Aorta (tissue), 5 donors: ENCODE measurements around the gene TCL1A. TPM values are rescaled to one million over a fixed set of nuclear protein-coding genes. Genes with fewer than 3 reads are reported as not detected.

ENCODE experiments used
- ATAC-seq: fragments of 200-7000 bp; cut with Tn5 transposase; one replicate; pipeline ENCODE4 v1.9.1; 2022; ENCODE audit warnings: moderate library complexity; ENCODE audit not compliant: low FRiP score
- DNase-seq, 2 donors: peaks; one replicate each; pipeline ENCODE4 v3.0.0-alpha.2; 2020
- H3K27ac ChIP-seq, 2 donors: one replicate each; pipeline ENCODE4 v1.5.1; 2013; ENCODE audit warnings: low read length in 2 of 2, mild to moderate bottlenecking in 2 of 2, moderate library complexity in 2 of 2, control low read depth in 1 of 2, inconsistent platforms in 1 of 2, low read depth in 1 of 2
- H3K27me3 ChIP-seq, 2 donors: one replicate each; pipeline ENCODE4 v1.6.1; 2013; ENCODE audit warnings: control low read depth in 1 of 2, low read length in 1 of 2, mild to moderate bottlenecking in 1 of 2, moderate library complexity in 1 of 2; ENCODE audit not compliant: insufficient read depth in 2 of 2, control insufficient read depth in 1 of 2
- H3K36me3 ChIP-seq, 2 donors: one replicate each; pipeline ENCODE4 v1.6.1; 2013; ENCODE audit warnings: control low read depth in 1 of 2, low read length in 1 of 2, mild to moderate bottlenecking in 1 of 2; ENCODE audit not compliant: insufficient read depth in 2 of 2, control insufficient read depth in 1 of 2
- H3K4me1 ChIP-seq, 2 donors: one replicate each; pipeline ENCODE4 v1.6.1; 2013; ENCODE audit warnings: low read length in 2 of 2, control low read depth in 1 of 2, mild to moderate bottlenecking in 1 of 2, moderate library complexity in 1 of 2; ENCODE audit not compliant: insufficient read depth in 2 of 2, control insufficient read depth in 1 of 2
- H3K4me3 ChIP-seq, 2 donors: one replicate each; pipeline ENCODE4 v1.5.1; 2013; ENCODE audit warnings: low read length in 2 of 2, control low read depth in 1 of 2, mild to moderate bottlenecking in 1 of 2
- H3K9me3 ChIP-seq: one replicate; pipeline ENCODE4 v1.6.1; 2013; ENCODE audit warnings: mild to moderate bottlenecking, low read length; ENCODE audit not compliant: control insufficient read depth
- WGBS, 2 donors: extraction: QIAGEN DNeasy Blood & Tissue Kit; methylation state at CpG; one replicate each; pipeline ENCODE4 v1.1.7; 2013; 5-methylcytosine and 5-hydroxymethylcytosine counted together
- intact Hi-C, 2 donors: fragments of 100-400 bp; cut with DNase I; formaldehyde crosslinking; loops; one replicate each; pipeline versions ENCODE4 v1.14.2 to v1.15.0; 2022
- polyA plus RNA-seq, 2 donors: library from polyadenylated mRNA; stranded (reverse); fragments of 200-250 nt; gene quantifications; one replicate each; pipeline ENCODE4 v1.2.3, GENCODE V29; 2013
- total RNA-seq, 2 donors: library from RNA; stranded (reverse); fragmentation: NEBNext Ultra II Directional; extraction: Animal tissue kit (Norgen Biotek cat#: 25700); gene quantifications; one replicate each; pipeline ENCODE4 v1.2.1, GENCODE V29; 2021
- donor health status: healthy with polysubstance abuse.
- donor health status: Bipolar disorder and iron deficiency.
- donor health status: DM: no; HTN: no; CAD: no.
- donor health status: DM: no; HTN: no; CAD: no.
- donor health status: DM: yes; HTN: yes; CAD: no.

Gene TCL1A
- total and polyA plus RNA-seq, 4 donors = not detected

DNA sequence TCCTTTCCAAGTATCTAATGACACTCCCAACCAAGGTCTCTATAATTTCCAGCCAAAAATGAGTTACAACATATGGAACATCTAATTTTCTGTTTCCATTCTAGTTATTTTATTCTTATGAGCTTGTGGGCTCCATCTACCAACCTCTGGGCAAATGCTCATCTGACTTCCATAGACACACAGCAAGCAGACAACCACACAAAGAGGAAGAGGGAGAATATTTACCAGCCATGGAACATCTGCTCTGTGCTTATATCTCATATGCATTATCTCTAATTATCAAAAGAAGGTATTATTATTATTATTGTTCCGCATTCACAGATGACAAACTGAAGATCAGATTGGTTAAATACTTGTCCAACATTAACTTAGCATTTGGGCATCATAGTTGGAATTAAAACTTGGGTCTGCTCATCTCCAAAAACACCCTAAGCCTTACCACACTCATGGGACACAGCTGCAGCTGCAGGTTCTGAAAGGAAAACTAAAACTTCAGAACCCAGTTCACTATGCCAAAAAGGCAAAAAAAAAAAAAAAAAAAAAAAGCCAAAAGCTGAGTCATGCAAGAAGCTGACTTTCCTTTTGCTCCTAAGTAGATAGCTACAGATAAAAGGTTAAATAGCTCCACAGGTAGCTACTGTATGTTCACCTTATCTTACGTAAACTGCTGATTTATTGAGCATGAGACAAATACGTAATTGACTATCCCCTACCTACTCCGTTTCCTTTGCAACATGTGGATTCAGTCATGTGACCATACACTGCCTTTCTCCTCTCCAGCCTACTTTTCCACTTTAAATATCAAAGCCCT is 51.3 kb downstream of the TCL1A start:
- ATAC-seq (no peak), DNase-seq (no peak)
- intact Hi-C loops = no loop called here
- H3K27ac ChIP-seq = no peak overlapping the region
- WGBS, 2 donors = 51 to 59% methylated on average over 4 of the region's 4 CpGs
- no peak overlapping the region for H3K4me3 ChIP-seq
- H3K36me3 ChIP-seq = no peaks in the 10 kb centered on the region
- no peaks in the 10 kb centered on the region for H3K27me3 ChIP-seq
- H3K9me3 ChIP-seq = no peaks in the 10 kb centered on the region
- H3K4me1 ChIP-seq = no peaks in the 10 kb centered on the region

DNA sequence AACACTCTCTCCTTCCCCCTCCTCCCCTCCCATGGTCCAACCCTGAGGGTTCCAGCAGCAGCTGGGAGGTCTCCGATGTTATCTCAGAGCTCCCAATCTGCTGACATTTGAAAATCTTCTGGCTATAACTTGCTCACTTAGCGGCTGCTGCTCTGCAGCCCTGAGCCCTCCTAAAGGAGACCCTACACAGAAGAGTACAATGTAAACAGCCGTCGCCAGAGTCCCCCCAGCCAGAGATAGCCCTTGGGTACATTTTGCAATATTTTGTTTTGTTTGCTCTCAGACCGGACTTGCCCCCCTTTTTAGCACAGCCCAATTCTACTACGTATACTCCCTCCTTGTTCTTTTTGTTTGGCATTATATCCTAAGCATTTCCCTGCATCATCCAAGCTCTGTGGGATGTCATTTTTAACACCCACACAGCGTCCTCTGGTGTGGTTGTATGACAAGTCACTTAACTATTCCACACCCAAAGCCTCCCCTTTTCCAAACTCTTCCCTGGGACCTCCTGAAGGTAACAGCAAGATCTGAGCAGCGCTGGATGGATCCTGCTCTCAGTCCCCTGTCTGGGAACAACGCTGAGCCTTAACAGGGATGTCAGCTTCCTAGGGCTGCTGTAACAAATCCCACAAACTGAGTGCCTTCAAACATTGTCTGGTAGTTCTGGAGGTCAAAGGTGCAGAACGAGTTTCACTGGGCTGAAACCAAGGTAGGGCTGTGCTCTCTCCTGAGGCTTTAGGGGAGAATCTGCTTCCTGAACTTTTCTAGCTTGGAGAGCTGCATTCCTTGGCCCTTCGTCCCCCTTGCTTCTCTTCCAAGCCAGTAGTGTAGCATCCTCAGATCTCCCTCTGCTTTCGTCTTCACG is 53.0 kb downstream of the TCL1A start:
- ATAC-seq = no peak
- Histone ChIP-seq H3K4me1 (no peaks in the 10 kb centered on the region), H3K27me3 (no peaks in the 10 kb centered on the region), H3K36me3 (no peaks in the 10 kb centered on the region), H3K9me3 (peaks cover 2% of the 10 kb centered on the region), H3K4me3 (no peak overlapping the region), H3K27ac (no peak overlapping the region)
- intact Hi-C loops = no loop called here
- DNase-seq = no peak
- WGBS, 2 donors = 34 to 35% methylated on average over 13 of the region's 13 CpGs

DNA sequence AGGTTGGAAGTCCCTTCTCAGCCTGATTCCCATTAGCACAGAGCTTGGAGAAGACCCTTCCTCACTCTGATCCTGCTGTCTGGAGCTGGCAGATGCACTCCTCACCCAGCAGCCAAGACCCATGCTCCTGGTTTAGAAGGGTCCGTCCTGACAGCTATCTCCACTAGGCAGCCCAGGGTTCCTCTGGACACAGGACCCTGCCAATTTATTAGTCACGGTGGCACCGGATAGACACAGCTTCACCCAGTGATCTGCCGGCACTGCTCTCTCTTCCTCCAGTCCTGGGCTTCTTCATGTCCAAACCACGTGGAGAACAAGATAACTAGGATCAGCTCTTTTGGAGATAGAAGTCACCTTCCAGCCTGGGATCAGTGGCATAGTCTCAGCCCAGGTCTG is 53.9 kb downstream of the TCL1A start:
- Histone ChIP-seq H3K27me3 (no peaks in the 10 kb centered on the region), H3K4me1 (no peaks in the 10 kb centered on the region), H3K9me3 (peaks cover 2% of the 10 kb centered on the region), H3K36me3 (no peaks in the 10 kb centered on the region), H3K4me3 (no peak overlapping the region), H3K27ac (no peak overlapping the region)
- intact Hi-C loops = no loop called here
- WGBS, 2 donors = 39 to 59% methylated on average over 5 of the region's 5 CpGs
- DNase-seq (no peak), ATAC-seq (no peak)

Other genes with a start within 250 kb of the TCL1A start
- 10 to 100 TPM; 39.1 to 61.5 TPM for gene SYNE3, start 197.5 kb downstream of the TCL1A start, total RNA-seq
- 1 to 10 TPM; 3.0 to 6.9 TPM for gene SYNE3, start 197.5 kb downstream of the TCL1A start, polyA plus RNA-seq
- 10 to 100 TPM; 20.1 to 22.4 TPM for gene GLRX5, start 179.1 kb downstream of the TCL1A start, total RNA-seq
- 10 to 100 TPM; 41.9 to 54.2 TPM for gene GLRX5, start 179.1 kb downstream of the TCL1A start, polyA plus RNA-seq
- not detected for gene TCL1B, start 27.7 kb downstream of the TCL1A start, total RNA-seq
- not detected for gene TCL1B, start 27.7 kb downstream of the TCL1A start, polyA plus RNA-seq
- not detected for gene TUNAR, start 162.7 kb upstream of the TCL1A start, total RNA-seq
- gene TUNAR, start 162.7 kb upstream of the TCL1A start, polyA plus RNA-seq = not detected